ENCODE measurements around the gene FABP6.
"Not testable (repeated sequence)": the region's sequence is repeated elsewhere in the genome, so short reads cannot be mapped to it uniquely, and the experiment has no call there.

Gene FABP6

GRCh38 chr5:160227012-160227411 lies 2.3 kb upstream of the FABP6 start:
- DNase-seq: no peak

GRCh38 chr5:160230686-160231527 lies 1.6 kb downstream of the FABP6 start:
- no peak for DNase-seq

- DNase-seq: no peak
These were observed 2.6 kb downstream of the FABP6 start for GRCh38 chr5:160231783-160232342.

GRCh38 chr5:160233215-160233614 lies 3.9 kb downstream of the FABP6 start:
- no peak for DNase-seq

GRCh38 chr5:160235731-160236130 lies 6.4 kb downstream of the FABP6 start:
- no peak for DNase-seq

GRCh38 chr5:160237571-160238093 lies 8.3 kb downstream of the FABP6 start:
- no peak for DNase-seq

- DNase-seq: peak; percentile 13
These were observed 11.0 kb downstream of the FABP6 start for GRCh38 chr5:160240350-160240749.

GRCh38 chr5:160242145-160242544 lies 12.8 kb downstream of the FABP6 start:
- DNase-seq: no peak

GRCh38 chr5:160245506-160246086 lies 16.3 kb downstream of the FABP6 start:
- DNase-seq: no peak

- DNase-seq: not testable (repeated sequence)
These were observed 20.3 kb downstream of the FABP6 start for GRCh38 chr5:160249570-160249969.

- DNase-seq: no peak
These were observed 20.9 kb downstream of the FABP6 start for GRCh38 chr5:160250226-160250625.

- no peak for DNase-seq
These were observed 21.5 kb downstream of the FABP6 start for GRCh38 chr5:160250826-160251225.

GRCh38 chr5:160251406-160252155 lies 22.3 kb downstream of the FABP6 start:
- DNase-seq: no peak

GRCh38 chr5:160252916-160253315 lies 23.6 kb downstream of the FABP6 start:
- no peak for DNase-seq

GRCh38 chr5:160253441-160253840 lies 24.1 kb downstream of the FABP6 start:
- DNase-seq: no peak

GRCh38 chr5:160254706-160255105 lies 25.4 kb downstream of the FABP6 start:
- DNase-seq: no peak

- DNase-seq: no peak
These were observed 30.0 kb downstream of the FABP6 start for GRCh38 chr5:160259341-160259740.

GRCh38 chr5:160260006-160260775 lies 30.9 kb downstream of the FABP6 start:
- DNase-seq: no peak

GRCh38 chr5:160260881-160261815 lies 31.8 kb downstream of the FABP6 start:
- DNase-seq: no peak

- DNase-seq: no peak
These were observed 33.1 kb downstream of the FABP6 start for GRCh38 chr5:160262151-160263074.
